GM12865 (cell line): ENCODE measurements around the gene PTPN22.

Source experiments
- DNase-seq: peaks from one replicate; pipeline ENCODE4 v3.0.0; 2010; ENCODE audit warnings: low read depth
- H3K4me3 ChIP-seq: 2 replicates; pipeline ENCODE4 v1.5.1; 2011; ENCODE audit warnings: mild to moderate bottlenecking, low read depth, low read length, control low read depth
- TF ChIP-seq, protein P1 (sequence below): IDR thresholded peaks from 2 replicates; pipeline ENCODE4 v1.5.1; 2011; ENCODE audit warnings: low read length, control low read depth, low read depth, inconsistent platforms; ENCODE audit not compliant: insufficient read depth; ENCODE audit errors: missing control alignments

Gene PTPN22

GRCh38 chr1:113811888-113812660, 59.4 kb downstream of the PTPN22 start, which contains the start of gene RSBN1:
Gene RSBN1, minus strand, starts transcription at chr1:113812476. Its CDS starts 64 bp downstream, at chr1:113812412.
- TF ChIP-seq, protein P1, sequence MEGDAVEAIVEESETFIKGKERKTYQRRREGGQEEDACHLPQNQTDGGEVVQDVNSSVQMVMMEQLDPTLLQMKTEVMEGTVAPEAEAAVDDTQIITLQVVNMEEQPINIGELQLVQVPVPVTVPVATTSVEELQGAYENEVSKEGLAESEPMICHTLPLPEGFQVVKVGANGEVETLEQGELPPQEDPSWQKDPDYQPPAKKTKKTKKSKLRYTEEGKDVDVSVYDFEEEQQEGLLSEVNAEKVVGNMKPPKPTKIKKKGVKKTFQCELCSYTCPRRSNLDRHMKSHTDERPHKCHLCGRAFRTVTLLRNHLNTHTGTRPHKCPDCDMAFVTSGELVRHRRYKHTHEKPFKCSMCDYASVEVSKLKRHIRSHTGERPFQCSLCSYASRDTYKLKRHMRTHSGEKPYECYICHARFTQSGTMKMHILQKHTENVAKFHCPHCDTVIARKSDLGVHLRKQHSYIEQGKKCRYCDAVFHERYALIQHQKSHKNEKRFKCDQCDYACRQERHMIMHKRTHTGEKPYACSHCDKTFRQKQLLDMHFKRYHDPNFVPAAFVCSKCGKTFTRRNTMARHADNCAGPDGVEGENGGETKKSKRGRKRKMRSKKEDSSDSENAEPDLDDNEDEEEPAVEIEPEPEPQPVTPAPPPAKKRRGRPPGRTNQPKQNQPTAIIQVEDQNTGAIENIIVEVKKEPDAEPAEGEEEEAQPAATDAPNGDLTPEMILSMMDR = no peak
- H3K4me3 ChIP-seq = peak within 1 kb of the TSS; percentile 72
- DNase-seq = peak; percentile 99

GRCh38 chr1:113811156-113811887, 60.2 kb downstream of the PTPN22 start:
- peak overlapping the region; percentile 58 for H3K4me3 ChIP-seq
- peak; percentile 45 for DNase-seq
- TF ChIP-seq, protein P1 = no peak

- TF ChIP-seq, protein P1 = no peak
- DNase-seq = no peak
These were observed 61.6 kb downstream of the PTPN22 start for GRCh38 chr1:113809670-113810602.

GRCh38 chr1:113808450-113809195, 62.9 kb downstream of the PTPN22 start:
- no peak for DNase-seq

More at GRCh38 chr1:113809670-113810602, 61.6 kb downstream of the PTPN22 start:
- H3K4me3 ChIP-seq = peak overlapping the region; percentile 58

GRCh38 chr1:113805639-113806038, 65.9 kb downstream of the PTPN22 start:
- no peak for DNase-seq
- TF ChIP-seq, protein P1 = no peak
- no peak overlapping the region for H3K4me3 ChIP-seq

More at GRCh38 chr1:113808450-113809195, 62.9 kb downstream of the PTPN22 start:
- TF ChIP-seq, protein P1 = no peak
- H3K4me3 ChIP-seq = no peak overlapping the region

DNA sequence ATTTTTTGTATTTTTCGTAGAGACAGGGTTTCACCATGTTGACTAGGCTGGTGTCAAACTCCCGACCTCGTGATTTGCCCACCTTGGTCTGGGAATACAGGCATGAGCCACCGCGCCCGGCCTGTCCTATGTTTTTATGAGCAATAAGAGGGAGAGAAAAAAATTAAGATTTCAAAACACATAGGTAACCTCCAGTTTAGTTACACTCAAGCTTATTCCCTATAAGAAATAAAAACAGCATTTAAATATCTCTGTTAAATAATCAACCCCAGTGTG, 66.3 kb downstream of the PTPN22 start:
- TF ChIP-seq, protein P1 = no peak
- no peak for DNase-seq
- H3K4me3 ChIP-seq = no peak overlapping the region
